Upper lobe of left lung (tissue), 6 donors: Measurements from ENCODE around the gene FAM83C. TPM values are rescaled to one million over a fixed set of nuclear protein-coding genes. Genes with fewer than 3 reads are reported as not detected.

Experiments
- ATAC-seq, 2 donors: fragments of 200-7000 bp; cut with Tn5 transposase; one replicate each; pipeline ENCODE4 v1.9.1; 2022; ENCODE audit warnings: mild to moderate bottlenecking in 2 of 2, moderate library complexity in 2 of 2; ENCODE audit not compliant: low FRiP score in 2 of 2
- DNase-seq, 2 donors: peaks; one replicate each; pipeline ENCODE4 v3.0.0-alpha.2; 2019 to 2020
- H3K27ac ChIP-seq, 4 donors: fragments of 200-600 bp; sonication (generic); one replicate each; pipeline ENCODE4 v1.5.1; 2016 to 2019
- H3K27me3 ChIP-seq, 4 donors: fragments of 200-600 bp; sonication (generic); one replicate each; pipeline ENCODE4 v1.5.1; 2017 to 2019
- H3K36me3 ChIP-seq, 4 donors: fragments of 200-600 bp; sonication (generic); one replicate each; pipeline ENCODE4 v1.5.1; 2016 to 2019
- H3K4me1 ChIP-seq, 4 donors: fragments of 200-600 bp; sonication (generic); one replicate each; pipeline ENCODE4 v1.5.1; 2018 to 2019
- H3K4me3 ChIP-seq, 4 donors: fragments of 200-600 bp; sonication (generic); one replicate each; pipeline ENCODE4 v1.5.1; 2017 to 2019; ENCODE audit warnings: mild to moderate bottlenecking in 2 of 4, moderate library complexity in 1 of 4
- H3K9me3 ChIP-seq, 4 donors: fragments of 200-600 bp; sonication (generic); one replicate each; pipeline ENCODE4 v1.5.1; 2018 to 2019
- EP300 ChIP-seq, 4 donors: sonication (generic); formaldehyde crosslinking; IDR thresholded peaks; one replicate each; pipeline ENCODE4 v1.5.1; 2017; ENCODE audit warnings: antibody characterized with exemption in 4 of 4, control low read depth in 2 of 4
- POLR2A ChIP-seq, 4 donors: fragments of 450-650 bp; IDR thresholded peaks; one replicate each; pipeline ENCODE4 v1.5.1; 2016 to 2017; ENCODE audit warnings: antibody characterized with exemption in 4 of 4, mild to moderate bottlenecking in 2 of 4
- POLR2AphosphoS5 ChIP-seq, 2 donors: sonication (generic); formaldehyde crosslinking; IDR thresholded peaks; one replicate each; pipeline ENCODE4 v1.5.1; 2017; ENCODE audit warnings: antibody characterized with exemption in 2 of 2
- WGBS, 2 donors: methylation state at CpG; one replicate each; pipeline ENCODE4 v1.1.5; 2017 to 2018; 5-methylcytosine and 5-hydroxymethylcytosine counted together
- total RNA-seq, 6 donors: library from RNA; depleted of rRNA in 4 of 6; stranded (reverse); fragments of >200 nt in 4 of 6; gene quantifications; one replicate each; pipeline versions ENCODE4 v1.1.0 to v1.2.1, GENCODE V29; 2016 to 2021
- TF ChIP-seq, protein P1 (sequence below), 6 experiments: fragments of 450-650 bp in 4 of 6; fragments of 200-600 bp in 2 of 6; sonication (generic) in 2 of 6; IDR thresholded peaks; one replicate each; pipeline ENCODE4 v1.5.1; 2016 to 2019; ENCODE audit warnings: antibody characterized with exemption in 6 of 6
- donor health status: DM: no; HTN: no; CAD: no; lungs with moderate emphysema.
- donor health status: DM: no; HTN: yes; CAD: no; lungs with severe emphysema.

The FAM83C gene
- total RNA-seq, 6 donors from 2014 or later = not detected

- no peak overlapping the region for H3K27ac ChIP-seq
- 87 to 88% methylated on average over 15 to 28 of the region's 28 CpGs for WGBS, 2 donors
- H3K9me3 ChIP-seq = no peaks in the 10 kb centered on the region
- no peak for TF ChIP-seq POLR2A (IDR thresholded peaks at IDR 0.05)
- no peak for TF ChIP-seq EP300 (IDR thresholded peaks at IDR 0.05)
- TF ChIP-seq, protein P1, sequence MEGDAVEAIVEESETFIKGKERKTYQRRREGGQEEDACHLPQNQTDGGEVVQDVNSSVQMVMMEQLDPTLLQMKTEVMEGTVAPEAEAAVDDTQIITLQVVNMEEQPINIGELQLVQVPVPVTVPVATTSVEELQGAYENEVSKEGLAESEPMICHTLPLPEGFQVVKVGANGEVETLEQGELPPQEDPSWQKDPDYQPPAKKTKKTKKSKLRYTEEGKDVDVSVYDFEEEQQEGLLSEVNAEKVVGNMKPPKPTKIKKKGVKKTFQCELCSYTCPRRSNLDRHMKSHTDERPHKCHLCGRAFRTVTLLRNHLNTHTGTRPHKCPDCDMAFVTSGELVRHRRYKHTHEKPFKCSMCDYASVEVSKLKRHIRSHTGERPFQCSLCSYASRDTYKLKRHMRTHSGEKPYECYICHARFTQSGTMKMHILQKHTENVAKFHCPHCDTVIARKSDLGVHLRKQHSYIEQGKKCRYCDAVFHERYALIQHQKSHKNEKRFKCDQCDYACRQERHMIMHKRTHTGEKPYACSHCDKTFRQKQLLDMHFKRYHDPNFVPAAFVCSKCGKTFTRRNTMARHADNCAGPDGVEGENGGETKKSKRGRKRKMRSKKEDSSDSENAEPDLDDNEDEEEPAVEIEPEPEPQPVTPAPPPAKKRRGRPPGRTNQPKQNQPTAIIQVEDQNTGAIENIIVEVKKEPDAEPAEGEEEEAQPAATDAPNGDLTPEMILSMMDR (IDR thresholded peaks at IDR 0.05) = no peak
- no peak for TF ChIP-seq POLR2AphosphoS5 (IDR thresholded peaks at IDR 0.05)
- no peak overlapping the region for H3K4me3 ChIP-seq
- H3K27me3 ChIP-seq = no peaks in the 10 kb centered on the region
- DNase-seq (no peak), ATAC-seq (no peak)
- peaks cover 10 to 22% (median 18%) of the 10 kb centered on the region in 4 donors for H3K4me1 ChIP-seq
- H3K36me3 ChIP-seq = peaks cover 0 to 3% (median 0%) of the 10 kb centered on the region in 4 donors
Measured at GRCh38 chr20:35287509-35288324, 4.5 kb downstream of the FAM83C start.

DNA sequence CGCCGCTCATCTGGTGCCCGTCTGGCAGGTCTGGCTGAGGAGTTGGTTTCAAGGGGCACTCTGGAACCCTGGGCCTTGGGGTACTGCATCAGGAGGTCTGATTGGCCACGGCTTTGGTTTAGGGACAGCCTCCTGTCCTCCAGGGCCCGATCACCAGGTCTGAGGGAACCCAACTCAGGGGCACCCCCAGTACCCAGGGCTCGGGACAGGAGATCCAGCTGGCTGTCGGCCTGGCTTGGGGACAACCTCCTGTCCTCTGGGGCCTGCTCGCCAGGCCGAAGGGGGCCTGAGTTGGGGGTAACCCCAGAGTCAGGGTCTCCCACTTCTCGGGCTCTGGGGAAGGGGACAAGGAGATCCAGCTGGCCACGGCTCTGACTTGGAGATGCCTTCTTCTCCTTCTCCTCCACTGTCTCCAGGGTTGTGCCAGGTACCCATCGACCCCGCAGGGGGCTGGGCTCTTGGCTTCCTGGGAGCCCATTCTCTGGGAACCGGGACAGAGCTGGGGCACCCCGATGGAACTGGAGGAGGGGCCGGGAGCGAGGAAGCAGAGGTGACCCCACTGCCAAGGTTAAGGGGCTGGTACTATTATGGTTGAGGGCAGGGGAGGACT, 5.2 kb downstream of the FAM83C start:
- DNase-seq (no peak), ATAC-seq (no peak)
- no peak for TF ChIP-seq POLR2A (IDR thresholded peaks at IDR 0.05)
- TF ChIP-seq EP300 (IDR thresholded peaks at IDR 0.05) = no peak
- TF ChIP-seq POLR2AphosphoS5 (IDR thresholded peaks at IDR 0.05) = no peak
- TF ChIP-seq, protein P1 (IDR thresholded peaks at IDR 0.05) = no peak
- Histone ChIP-seq H3K27ac (no peak overlapping the region), H3K9me3 (no peaks in the 10 kb centered on the region), H3K4me3 (no peak overlapping the region), H3K27me3 (no peaks in the 10 kb centered on the region), H3K4me1 (peaks cover 10 to 25% (median 18%) of the 10 kb centered on the region in 4 donors), H3K36me3 (peaks cover 0 to 8% (median 1%) of the 10 kb centered on the region in 4 donors)
- 92 to 93% methylated on average over 6 to 17 of the region's 17 CpGs for WGBS, 2 donors

GRCh38 chr20:35286077-35286898, 5.9 kb downstream of the FAM83C start:
- TF ChIP-seq POLR2AphosphoS5 (IDR thresholded peaks at IDR 0.05) (no peak), POLR2A (IDR thresholded peaks at IDR 0.05) (no peak), EP300 (IDR thresholded peaks at IDR 0.05) (no peak)
- TF ChIP-seq, protein P1 (IDR thresholded peaks at IDR 0.05) = no peak
- no peaks in the 10 kb centered on the region for H3K27me3 ChIP-seq
- no peaks in the 10 kb centered on the region for H3K9me3 ChIP-seq
- H3K4me3 ChIP-seq = no peak overlapping the region
- peaks cover 0 to 9% (median 2%) of the 10 kb centered on the region in 4 donors for H3K36me3 ChIP-seq
- no peak overlapping the region for H3K27ac ChIP-seq
- DNase-seq = no peak
- WGBS, 2 donors = 92 to 93% methylated on average over 5 to 12 of the region's 12 CpGs
- peaks cover 10 to 25% (median 18%) of the 10 kb centered on the region in 4 donors for H3K4me1 ChIP-seq
- ATAC-seq = no peak

- no peak overlapping the region for H3K27ac ChIP-seq
- no peak overlapping the region for H3K4me3 ChIP-seq
- H3K9me3 ChIP-seq = no peaks in the 10 kb centered on the region
- H3K36me3 ChIP-seq = peaks cover 0 to 11% (median 3%) of the 10 kb centered on the region in 4 donors
- no peak for TF ChIP-seq POLR2A (IDR thresholded peaks at IDR 0.05)
- no peak for TF ChIP-seq EP300 (IDR thresholded peaks at IDR 0.05)
- no peak for TF ChIP-seq POLR2AphosphoS5 (IDR thresholded peaks at IDR 0.05)
- TF ChIP-seq, protein P1 (IDR thresholded peaks at IDR 0.05) = no peak
- 79 to 85% methylated on average over 5 of the region's 5 CpGs for WGBS, 2 donors
- DNase-seq = no peak
- peaks cover 10 to 25% (median 18%) of the 10 kb centered on the region in 4 donors for H3K4me1 ChIP-seq
- no peaks in the 10 kb centered on the region for H3K27me3 ChIP-seq
- ATAC-seq = no peak
Measured at GRCh38 chr20:35285806-35286076, 6.5 kb downstream of the FAM83C start.
